Testis (tissue), 2 donors: Measurements from ENCODE around the gene GRM3.

ENCODE experiments used
- CTCF ChIP-seq, 3 experiments: fragments of 450-650 bp in 2 of 3; fragments of 200-600 bp in 1 of 3; sonication (generic) in 1 of 3; IDR thresholded peaks; one replicate each; pipeline ENCODE4 v1.5.1; 2016 to 2019; ENCODE audit warnings: antibody characterized with exemption in 3 of 3, mild to moderate bottlenecking in 2 of 3, moderate library complexity in 1 of 3
- POLR2A ChIP-seq: fragments of 450-650 bp; IDR thresholded peaks from one replicate; pipeline ENCODE4 v1.6.1; 2017; ENCODE audit warnings: antibody characterized with exemption, mild to moderate bottlenecking, moderate library complexity

GRCh38 chr7:86598311-86598710, 45.4 kb upstream of the GRM3 start:
- TF ChIP-seq CTCF (IDR thresholded peaks at IDR 0.05) = no peak
- TF ChIP-seq POLR2A = no peak
